Stimulated activated CD4-positive, alpha-beta T cell treated with anti-CD3 and anti-CD28 coated beads, TNF-alpha, amount 100 ng/mL, for 4 hours (primary cell): ENCODE measurements around the gene MYL11.

ENCODE experiments used
- DNase-seq, 3 experiments: peaks; one replicate each; pipeline ENCODE4 v3.0.0-alpha.2; 2020; ENCODE audit warnings: low read depth in 3 of 3

Gene MYL11

DNA sequence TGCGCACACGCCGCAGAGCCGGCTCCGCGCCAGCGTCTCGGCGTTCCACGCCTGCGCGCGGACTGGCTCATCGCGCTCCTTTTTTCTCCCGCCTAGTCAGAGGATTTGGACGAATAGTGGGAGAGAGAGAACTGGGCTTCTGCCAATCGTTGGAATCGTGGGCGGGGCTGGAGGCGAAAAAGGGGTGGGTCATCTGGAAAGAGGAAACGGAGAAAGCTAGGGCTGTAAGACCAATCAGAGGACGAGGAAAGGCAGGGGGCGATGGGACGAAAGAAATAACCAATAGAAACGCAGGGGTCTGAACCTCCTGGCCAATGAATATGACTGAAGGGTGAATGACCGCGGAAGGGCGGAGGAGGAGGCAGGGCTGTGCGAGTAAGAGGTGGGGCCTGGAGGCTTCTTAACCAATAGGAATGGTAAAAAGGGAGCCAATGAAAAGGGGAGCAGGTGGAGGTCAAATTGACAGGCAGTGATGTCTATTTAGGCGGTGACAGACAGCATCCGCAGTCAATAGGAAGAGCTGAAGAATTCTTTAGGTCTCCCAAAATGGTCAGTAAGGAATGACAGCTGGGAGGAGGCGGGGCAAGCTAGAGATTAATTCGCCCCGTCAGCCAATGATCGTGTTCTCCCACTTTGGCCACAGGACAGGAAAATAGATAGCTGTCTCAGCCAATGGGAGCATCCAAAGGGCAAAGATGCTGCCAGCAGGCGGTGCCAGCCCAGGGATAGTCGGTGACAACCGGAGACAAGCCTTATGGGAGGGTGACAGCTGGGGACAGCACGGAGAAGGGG is 4.0 kb upstream of the MYL11 start, which contains the start of gene TBC1D10B:
Gene TBC1D10B, minus strand, starts transcription at position 39 of the 792 bp plus-strand sequence. CDS start 311 bp downstream, outside the sequence.
- DNase-seq = peak; percentile 91 to 99 (median 97)

DNA sequence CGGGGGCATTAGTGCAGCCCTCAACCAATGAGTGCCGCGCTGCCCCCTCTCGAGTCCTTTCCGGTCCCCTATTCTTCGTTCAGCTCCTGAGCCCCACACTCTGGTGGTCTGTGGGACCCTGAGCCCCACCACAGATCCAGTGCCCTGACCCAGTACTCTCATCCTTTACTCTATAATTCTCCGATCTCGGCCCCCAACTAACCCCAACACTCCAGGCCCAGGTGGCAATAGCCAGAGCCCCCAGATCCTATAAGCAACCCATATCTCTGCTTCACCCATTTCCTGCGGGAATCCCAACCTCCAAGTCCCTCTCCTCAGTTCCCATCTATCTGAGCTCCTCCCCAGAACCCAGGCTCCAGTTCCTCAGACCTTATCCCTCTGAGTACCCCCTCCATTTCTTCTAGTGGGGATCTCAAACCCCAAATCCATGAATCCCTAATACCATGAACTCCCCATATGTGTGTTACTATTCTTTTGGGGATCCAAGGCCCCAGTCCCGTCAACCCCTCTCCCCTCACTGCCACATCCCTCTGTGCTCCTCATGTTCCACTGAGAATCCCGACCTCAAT is 3.3 kb upstream of the MYL11 start:
- DNase-seq = no peak

DNA sequence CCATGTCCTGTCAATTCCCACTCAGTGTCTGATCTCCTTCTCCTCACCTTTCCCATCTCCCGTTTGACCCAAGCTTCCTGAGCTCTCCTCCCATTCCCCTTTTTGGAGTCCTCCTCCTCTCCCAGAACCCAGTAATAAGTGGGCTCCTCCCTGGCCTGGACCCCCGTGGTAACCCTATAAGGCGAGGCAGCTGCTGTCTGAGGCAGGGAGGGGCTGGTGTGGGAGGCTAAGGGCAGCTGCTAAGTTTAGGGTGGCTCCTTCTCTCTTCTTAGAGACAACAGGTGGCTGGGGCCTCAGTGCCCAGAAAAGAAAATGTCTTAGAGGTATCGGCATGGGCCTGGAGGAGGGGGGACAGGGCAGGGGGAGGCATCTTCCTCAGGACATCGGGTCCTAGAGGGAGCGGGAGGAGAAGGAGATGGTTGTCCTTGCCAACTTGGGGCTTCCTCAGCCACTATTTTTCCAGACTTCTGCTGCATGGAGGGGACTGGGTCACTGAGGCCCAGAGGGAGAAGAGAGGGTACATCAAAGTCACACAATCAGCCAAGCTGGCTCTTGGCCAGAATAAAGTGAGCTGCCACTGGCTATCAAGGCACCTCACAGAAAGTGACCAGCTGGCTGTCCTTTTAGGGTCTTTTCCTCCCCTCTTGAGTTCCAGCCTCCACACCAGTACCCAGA is 2.4 kb upstream of the MYL11 start:
- no peak for DNase-seq

DNA sequence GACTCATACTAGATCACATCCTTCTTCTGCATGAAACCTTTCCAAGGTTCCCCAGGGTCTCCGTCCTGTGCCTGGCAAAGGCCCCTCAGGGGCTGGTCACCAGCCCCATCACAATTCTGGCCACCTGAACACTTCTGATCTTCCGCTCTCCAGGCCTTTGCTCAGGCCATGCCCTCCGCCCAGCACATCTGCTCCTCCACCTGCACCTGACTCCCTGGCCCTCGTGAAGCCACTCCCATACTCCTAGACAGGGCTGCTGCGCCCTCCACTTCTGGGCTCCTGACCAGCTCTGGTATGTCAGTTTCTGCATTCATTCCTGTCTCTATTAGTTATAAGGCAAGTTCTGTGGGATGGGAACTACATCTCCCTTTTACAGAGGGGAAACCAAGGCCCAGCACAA is 1.9 kb upstream of the MYL11 start:
- no peak for DNase-seq

DNA sequence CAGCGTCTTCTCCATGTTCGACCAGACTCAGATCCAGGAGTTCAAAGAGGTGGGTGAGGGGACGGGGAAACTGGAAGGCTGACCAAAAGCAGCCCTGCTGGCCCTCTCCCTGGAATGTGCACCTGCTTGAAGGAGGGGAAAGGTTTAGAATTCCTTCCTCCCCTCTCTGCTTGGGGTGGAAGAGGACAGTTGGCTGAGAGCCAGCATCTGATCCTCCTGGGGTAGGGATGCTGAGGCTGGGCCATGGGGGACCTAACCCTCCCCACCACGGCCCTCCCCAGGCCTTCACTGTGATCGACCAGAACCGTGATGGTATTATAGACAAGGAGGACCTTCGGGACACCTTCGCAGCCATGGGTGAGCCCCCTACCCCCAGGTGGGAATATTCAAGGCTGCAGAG is 1.3 kb downstream of the MYL11 start:
- DNase-seq = no peak

DNA sequence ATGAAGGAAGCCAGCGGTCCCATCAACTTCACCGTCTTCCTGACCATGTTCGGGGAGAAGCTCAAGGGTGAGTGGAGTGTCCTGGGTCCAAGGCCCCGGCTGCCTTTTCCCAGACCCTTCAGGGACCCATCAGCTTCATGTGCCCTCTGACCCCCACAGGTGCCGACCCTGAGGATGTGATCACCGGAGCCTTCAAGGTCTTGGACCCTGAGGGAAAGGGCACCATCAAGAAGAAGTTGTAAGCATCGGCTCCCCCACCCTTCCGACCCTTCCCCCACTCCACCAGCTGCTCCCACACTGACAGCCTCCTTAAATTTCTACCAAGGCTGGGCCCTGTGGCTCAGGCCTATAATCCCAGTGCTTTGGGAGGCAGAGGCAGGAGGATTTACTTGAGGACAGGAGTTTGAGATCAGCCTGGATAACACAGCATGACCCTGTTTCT is 1.9 kb downstream of the MYL11 start:
- no peak for DNase-seq

DNA sequence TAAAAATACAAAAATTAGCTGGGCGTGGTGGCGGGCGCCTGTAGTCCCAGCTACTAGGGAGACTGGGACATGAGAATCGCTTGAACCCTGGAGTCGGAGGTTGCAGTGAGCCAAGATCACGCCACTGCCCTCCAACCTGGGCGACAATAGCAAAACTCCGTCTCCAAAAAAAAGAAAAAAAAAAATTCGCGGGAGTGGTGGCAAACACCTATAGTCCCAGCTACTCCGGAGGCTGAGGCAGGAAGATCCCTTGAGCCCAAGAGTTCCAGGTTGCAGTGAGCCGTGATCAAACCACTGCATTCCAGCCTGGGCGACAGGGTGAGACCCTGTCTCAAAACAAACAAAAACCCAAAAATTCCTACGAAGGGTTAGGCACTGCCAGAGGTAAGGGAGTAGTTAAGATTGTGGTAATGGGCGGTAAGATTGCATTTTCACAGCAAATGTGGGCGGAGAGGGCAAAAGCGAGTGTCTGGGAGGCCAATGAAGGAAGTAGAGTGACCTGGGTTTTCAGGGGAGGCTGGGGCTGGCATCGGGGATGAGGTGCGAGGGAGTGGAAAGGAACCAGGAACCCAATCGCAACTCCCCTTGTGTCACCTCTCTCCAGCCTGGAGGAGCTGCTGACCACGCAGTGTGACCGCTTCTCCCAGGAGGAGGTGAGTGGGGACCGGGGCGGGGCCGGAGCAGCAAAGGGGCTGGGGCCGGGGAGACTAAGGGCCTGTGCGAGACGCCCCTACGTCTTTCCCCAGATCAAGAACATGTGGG is 2.6 kb downstream of the MYL11 start:
- DNase-seq = no peak

DNA sequence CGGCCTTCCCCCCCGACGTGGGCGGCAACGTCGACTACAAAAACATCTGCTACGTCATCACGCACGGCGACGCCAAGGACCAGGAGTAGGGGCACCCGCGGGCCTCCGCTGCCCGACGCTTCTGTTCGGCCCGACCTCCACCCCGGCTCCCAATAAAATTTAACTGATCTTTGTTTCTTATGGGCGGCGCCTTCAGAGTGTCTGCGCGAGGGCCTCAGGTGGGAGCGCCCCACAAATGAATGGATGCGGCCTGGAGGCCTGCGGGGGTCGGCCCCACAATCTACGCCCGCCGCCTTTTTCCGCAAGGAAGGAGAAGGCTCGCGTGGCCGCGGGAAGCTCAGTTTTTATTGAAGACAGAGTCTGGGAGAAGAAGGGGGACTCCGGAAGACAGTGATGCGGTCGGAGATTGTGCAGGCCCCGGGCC is 3.2 kb downstream of the MYL11 start:
- peak; percentile 75 to 86 (median 82) for DNase-seq

DNA sequence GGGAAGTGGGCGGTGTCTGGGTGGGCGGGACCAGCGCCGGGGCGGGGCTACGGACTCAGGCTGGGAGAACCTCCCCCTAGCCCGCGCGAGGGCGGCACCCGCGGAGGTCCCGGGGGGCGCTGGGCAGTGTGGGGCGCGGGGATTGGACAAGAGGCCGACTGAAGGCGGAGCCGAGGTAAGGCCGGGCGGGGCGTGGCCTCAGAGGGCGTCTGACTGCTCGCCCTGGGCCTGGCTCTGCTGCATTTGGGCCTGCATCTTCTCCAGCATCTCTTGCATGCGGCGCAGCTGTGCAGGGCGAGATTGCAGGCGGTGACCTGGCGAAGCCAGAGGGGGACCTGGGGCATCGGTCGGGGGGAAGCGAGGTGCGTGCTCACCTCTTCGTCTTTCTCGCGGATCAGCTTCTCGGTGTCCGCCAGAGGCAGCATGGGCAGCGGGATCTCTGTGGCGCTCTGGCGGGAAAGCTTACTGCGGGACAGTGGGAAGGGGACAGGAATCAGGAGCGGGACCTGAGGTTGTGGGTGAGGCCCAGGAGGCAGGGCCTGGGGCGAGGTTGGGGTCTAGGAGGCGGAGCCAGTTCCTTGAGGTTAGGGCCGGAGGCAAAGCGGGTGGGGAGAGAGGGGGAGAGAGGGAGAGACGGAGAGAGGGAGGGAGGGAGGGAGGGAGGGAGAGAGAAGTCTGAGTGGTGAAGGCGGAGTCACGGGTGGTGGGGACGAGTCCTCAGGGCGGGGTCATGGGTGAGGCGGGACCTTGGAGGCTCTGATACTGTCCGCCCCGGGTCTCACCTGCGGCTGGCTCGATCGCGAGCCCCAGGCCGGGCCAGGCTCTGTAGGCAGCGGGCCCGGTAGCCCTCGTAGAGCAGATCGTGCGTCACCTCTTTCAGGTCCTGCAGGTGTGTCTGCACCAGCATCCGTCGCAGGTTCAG is 3.9 kb downstream of the MYL11 start:
- DNase-seq = peak; percentile 98 to 99 (median 98)

DNA sequence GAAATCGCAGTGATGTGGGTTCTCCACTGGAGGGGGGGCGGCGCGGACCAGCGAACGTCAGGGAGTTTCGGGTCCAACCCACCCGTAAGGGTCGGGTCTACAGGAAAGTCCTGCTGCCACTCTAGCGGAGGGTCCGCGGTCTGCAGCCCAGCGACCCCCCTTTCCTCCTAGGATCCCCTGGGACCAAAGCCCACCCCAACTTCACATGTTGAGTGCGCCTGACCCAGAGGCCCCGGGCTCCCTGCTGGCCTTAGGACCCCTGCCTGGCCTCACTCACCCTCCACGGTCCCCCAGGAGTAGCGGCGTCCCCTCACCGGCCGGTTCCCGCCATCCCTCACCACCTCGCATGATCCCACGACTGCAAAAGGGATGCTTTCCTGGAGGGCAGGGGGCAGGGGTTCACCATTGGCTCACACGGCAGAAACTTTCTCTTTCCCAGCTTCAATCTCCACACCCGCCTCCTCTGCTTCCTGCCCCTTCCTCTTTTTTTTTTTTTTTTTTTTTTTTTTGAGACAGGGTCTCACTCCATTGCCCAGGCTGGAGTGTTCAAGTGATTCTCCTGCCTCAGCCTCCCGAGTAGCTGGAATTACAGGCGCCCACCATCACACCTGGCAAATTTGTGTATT is 4.7 kb downstream of the MYL11 start:
- no peak for DNase-seq

DNA sequence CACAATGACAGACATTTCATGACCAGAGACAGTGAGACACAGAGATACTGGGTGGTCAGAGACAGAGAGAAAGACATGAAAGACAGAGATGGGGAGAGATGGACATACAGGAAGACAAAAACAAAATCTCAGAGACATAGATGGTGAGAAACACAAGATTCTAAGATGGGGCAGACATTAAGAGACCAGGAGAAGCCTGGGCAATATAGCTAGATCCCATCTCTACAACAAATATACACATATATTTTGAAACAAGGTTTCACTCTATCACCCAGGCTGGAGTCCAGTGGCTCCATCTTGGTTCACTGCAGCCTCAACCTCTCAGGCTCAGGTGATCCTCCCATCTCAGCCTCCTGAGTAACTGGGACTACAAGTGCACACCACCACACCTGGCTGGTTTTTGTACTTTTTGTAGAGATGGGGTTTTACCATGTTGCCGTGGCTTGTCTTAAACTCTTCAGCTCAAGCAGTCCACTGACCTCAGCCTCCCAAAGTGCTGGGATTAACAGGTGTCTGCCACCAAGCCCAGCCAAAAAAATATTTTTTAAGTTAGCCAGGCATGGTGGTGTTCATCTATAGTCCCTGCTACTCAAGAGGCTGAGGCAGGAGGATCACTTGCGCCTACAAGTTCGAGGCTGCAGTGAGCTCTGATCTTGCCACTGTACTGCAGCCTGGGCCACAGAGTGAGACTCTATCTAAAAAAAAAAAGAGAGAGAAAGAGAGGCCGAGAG is 5.6 kb downstream of the MYL11 start:
- no peak for DNase-seq

DNA sequence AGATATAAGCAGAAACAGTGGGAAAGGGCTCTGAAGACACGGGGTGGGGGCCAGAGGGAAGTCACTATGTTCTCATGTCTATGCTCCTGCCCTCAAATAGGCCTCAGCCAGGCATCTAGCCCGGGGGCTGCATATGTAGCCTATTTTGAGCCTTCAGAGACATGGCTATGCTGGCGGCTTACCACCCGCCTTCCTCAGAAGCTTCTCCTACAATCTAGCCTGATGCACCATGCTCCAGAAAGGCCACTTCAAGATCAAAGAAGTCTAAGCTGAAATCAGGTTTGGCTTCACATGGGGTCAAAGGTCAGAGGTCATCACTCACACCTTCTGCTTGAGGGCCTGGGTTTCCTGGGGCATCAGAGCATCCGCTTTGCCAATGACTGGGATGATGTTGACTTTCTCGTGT is 6.2 kb downstream of the MYL11 start:
- no peak for DNase-seq

DNA sequence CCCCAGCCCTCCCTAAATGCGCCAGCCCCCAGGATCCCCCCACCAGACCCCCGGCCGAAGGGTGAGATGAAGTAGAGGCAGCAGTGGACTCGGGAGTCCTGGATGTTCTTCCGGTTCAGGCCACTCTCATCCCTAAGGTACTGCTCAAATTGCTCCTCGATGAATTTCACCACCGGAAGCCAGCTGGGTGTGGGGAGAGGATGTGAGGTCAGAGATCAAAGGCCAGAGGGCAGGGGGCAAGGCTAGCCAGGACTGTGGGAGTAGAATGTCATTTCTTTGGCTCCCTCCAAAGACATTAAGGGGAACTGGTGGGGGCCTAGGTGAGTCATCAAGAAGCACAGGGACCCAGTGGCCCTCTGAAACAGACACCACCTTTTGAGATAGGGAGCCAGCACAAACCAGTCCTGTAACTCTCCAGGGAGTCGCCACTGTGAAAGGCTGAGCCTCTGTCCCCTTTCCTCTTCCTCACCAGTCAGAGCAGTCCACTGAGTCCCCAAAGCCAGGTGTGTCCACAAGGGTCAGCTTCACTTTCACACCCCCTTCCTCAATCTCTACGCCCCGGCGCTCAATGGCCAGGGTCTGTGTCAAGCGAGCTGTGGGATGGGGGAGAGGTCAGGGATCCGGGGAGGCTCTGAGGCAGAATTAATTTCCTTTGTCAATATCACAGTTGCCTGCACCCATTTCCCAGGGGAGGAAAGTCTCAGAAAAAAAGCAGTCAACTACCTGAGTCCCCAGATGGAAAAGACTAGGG is 6.9 kb downstream of the MYL11 start:
- no peak for DNase-seq

DNA sequence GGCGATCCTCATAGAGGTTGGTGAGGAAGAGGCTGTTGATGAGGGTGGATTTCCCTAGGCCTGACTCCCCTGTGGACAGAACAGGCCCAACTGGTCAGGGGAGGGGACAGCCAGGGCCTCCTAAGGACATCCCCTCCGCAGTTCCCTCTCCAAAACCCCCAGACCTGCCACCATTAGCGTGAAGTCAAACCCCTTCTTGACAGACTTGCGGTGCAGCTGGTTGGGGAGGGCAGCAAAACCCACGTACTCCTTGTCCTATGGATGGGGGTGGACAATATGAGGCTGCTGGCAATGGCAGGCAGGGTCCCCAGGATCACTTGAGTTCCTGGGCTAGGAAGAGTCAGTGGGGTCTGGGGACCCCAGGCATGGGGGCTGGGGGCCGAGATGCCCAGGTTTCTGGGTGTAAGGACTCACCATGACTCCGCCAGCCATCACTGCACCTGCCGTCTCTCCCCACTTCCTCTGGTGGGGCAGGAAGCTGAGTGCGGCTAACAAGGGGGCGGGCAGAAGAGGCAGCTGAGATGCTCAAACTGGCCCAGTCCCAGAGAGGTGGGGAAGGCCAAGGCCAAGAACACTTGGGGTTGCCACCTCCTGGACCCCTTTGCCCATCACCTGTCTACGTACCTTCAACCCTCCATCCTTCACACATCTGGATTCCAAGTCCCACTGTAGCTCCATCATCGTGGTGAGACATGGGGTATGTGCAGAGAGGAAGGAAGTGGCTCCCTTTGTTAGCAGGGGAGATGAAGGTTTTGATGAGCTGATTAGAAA is 7.7 kb downstream of the MYL11 start, which contains the start of gene SEPTIN1:
Gene SEPTIN1, minus strand, starts transcription at position 451 of the 771 bp plus-strand sequence. Its CDS starts 19 bp downstream, at position 432.
- peak; percentile 50 to 63 (median 51) for DNase-seq

DNA sequence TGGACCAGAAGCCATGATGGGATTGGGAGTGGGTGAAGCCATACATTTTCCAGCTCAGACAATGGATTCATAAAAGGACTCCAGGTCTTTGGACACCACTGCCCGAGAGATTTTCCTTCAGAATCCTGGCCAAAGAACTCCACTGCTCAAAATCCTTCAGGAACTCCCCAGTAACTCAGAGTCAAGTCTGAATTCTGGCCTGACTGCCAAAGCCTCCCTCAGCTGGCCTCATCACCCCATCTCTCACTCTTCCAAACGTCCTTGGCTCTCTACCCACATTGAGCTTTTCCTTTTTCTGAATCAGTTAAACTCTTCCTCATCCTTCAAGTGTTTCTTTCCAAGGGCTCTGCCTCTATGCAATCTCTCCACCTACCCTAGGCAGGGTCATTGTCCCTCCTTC is 8.9 kb downstream of the MYL11 start:
- DNase-seq = no peak

DNA sequence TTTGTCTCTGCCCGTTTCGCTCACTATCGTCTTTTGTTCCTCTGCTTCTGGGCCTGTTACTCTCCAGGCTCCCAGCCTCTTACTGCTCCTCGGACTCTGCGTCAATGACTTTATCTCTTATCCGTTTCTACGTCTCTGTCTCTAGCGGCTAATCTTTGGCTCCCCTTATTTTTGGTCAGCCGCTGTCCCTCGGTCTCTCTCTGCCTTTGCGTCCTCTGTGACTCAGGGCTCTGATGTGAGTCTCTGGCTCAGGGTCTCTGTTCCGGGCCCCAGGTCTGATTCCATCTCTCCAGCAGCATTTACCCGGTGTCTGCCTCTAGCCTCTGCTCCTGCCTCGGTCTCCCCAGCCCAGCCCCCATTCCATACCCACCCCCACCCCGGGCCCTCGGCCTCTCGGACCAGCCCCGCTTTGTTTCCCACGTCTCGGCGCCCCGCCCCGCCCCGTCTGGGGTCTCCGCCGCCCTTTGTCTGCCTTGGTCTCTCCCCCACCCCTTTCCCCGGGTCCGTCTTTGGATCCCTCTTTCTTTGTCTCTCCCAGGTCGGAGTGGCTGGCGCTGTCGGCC is 20.1 kb downstream of the MYL11 start:
- DNase-seq = no peak

DNA sequence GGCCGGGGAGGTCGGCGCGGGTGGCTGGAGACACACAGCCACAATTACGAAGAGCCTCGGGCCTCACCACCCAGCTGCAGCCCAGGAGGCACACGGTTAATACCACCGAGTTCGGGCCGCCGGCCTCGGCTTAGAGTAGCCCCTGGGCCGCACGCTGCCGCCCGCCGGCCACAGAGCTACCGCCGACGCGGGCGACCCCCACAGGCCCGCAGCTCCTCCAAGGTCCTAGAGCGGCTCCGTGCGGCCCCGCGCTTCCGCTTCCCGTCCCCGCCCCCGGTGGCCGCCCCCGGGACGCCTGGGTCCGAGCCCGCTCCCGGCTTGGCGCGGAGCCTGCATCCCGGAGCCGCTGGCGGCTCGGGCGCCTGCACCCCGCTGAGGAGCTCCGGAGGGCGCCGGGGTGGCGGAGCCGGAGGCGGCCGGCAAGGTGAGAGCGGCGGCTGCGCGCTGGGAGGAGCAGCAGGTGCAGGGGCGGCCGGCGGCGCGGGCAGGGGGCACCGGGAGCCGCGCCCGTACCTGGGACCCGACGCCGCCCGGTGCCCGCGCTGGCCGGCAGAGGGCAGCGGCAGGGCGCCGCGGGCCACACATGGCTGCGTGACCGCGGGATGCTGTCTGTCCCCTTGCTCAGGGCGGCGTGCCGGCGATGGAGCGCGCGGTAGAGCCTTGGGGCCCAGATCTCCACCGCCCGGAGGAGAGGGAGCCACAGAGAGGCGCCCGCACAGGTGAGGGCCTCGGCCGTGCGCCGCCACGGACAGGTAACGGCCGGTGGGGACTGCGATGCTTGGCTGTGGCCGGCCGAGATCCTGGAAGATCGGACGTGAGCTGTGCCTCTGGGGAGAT is 20.8 kb downstream of the MYL11 start, which contains the start of gene ZNF48:
Gene ZNF48, plus strand, starts transcription at position 266 of the 837 bp plus-strand sequence. Its CDS starts 375 bp downstream, at position 641.
- peak in 1 of 3 experiments; percentile 59 for DNase-seq
